ENCODE measurements around the gene CDH6. TPM values are rescaled to one million over a fixed set of nuclear protein-coding genes. Genes with fewer than 3 reads are reported as not detected.

CDH6 gene
- total and polyA plus RNA-seq, 2 of the 4 experiments (the other 2 are of a cell fraction), result 72.2 to 232 TPM

GRCh38 chr5:31229266-31229665 is 35.8 kb downstream of the CDH6 start:
- H2AK9ac ChIP-seq (replicated peaks; ENCODE audit: low read depth, low read length, poor library complexity), result no peak overlapping the region
- no peak overlapping the region for H2BK120ac ChIP-seq (ENCODE audit: low read depth, low read length)
- no peak overlapping the region for H3K4ac ChIP-seq (ENCODE audit: low read depth, low read length)
- H3K14ac ChIP-seq (replicated peaks; ENCODE audit: low read depth, low read length), result no peak overlapping the region
- no peak overlapping the region for H2AFZ ChIP-seq (replicated peaks; ENCODE audit: low read length, poor library complexity)
- H4K20me1 ChIP-seq (ENCODE audit: insufficient read depth, low read length), result peaks cover 3% of the 10 kb centered on the region; the same call in 1 of the 2 replicates
- H3K79me1 ChIP-seq (ENCODE audit: low read depth in 1 of 2, low read length in 2 of 2), result peaks cover 14 to 52% of the 10 kb centered on the region in 2 experiments
- H3K18ac ChIP-seq (ENCODE audit: low read depth, low read length), result no peak overlapping the region
- dilution Hi-C loops (cut with HindIII; ENCODE audit: low sequenced_read_pairs, unreplicated experiment), result no loop called here
- CTCF ChIA-PET, result no interaction called here
- peaks cover 8% of the 10 kb centered on the region for H3K9me3 ChIP-seq (ENCODE audit: control insufficient read depth, insufficient read depth, low read length)
- no peak overlapping the region for H3K4me3 ChIP-seq (ENCODE audit: insufficient read depth, low read depth, low read length)
- in situ Hi-C loops (cut with MboI; ENCODE audit: low sequenced_read_pairs), result no loop called here
- H3K4me1 ChIP-seq (ENCODE audit: control insufficient read depth, insufficient read depth, low read length), result peaks cover 8% of the 10 kb centered on the region
- H2AK5ac ChIP-seq (ENCODE audit: low read depth, low read length), result no peak overlapping the region; the same call in 1 of the 2 replicates
- H3K36me3 ChIP-seq (ENCODE audit: control insufficient read depth, insufficient read depth, low read length), result peaks cover 7% of the 10 kb centered on the region; the same call in 1 of the 2 replicates
- H3K9me1 ChIP-seq (ENCODE audit: insufficient read depth, low read length), result no peaks in the 10 kb centered on the region
- no peak overlapping the region for H3K4me2 ChIP-seq (ENCODE audit: low read depth, low read length)
- no peak overlapping the region for H3K56ac ChIP-seq (ENCODE audit: extremely low read depth, insufficient read depth, low read length)
- no peak overlapping the region for H3K23ac ChIP-seq (ENCODE audit: low read depth, low read length)
- no peak overlapping the region for H2BK15ac ChIP-seq (ENCODE audit: low read depth, low read length)
- POLR2A ChIA-PET (ENCODE audit: unreplicated experiment), result no interaction called here
- H3K27me3 ChIP-seq (ENCODE audit: control insufficient read depth, insufficient read depth, low read length), result no peaks in the 10 kb centered on the region
- no peak for ATAC-seq (ENCODE audit: low read depth)
- no peak for DNase-seq
- no peak overlapping the region for H2BK5ac ChIP-seq (ENCODE audit: low read depth, low read length, poor library complexity, severe bottlenecking)
- no peak overlapping the region for H3K27ac ChIP-seq (ENCODE audit: insufficient read depth, low read length)
- H4K5ac ChIP-seq (ENCODE audit: low read depth, low read length), result no peak overlapping the region; the same call in 1 of the 2 replicates
- no peak for TF ChIP-seq SMC3 (IDR thresholded peaks at IDR 0.05; ENCODE audit: low read depth, low read length)
- TF ChIP-seq CTCF (conservative IDR thresholded peaks at IDR 0.05; ENCODE audit: low read depth, low read length), result no peak
- no peak for TF ChIP-seq CHD1 (IDR thresholded peaks at IDR 0.05; ENCODE audit: low read depth, low read length)
- no peak for TF ChIP-seq RCOR1 (IDR thresholded peaks at IDR 0.05; ENCODE audit: insufficient replicate concordance, low read length)
- TF ChIP-seq ELK1 (IDR thresholded peaks at IDR 0.05; ENCODE audit: borderline replicate concordance, low read depth, low read length), result no peak
- TF ChIP-seq MAFK (IDR thresholded peaks at IDR 0.05; ENCODE audit: low read depth, low read length), result no peak
- TF ChIP-seq MXI1 (IDR thresholded peaks at IDR 0.05; ENCODE audit: borderline replicate concordance, low read depth, low read length), result no peak
- TF ChIP-seq USF2 (IDR thresholded peaks at IDR 0.05; ENCODE audit: low read depth, low read length), result no peak
- TF ChIP-seq NFE2L2 (IDR thresholded peaks at IDR 0.05; ENCODE audit: low read depth, low read length), result no peak
- no peak for TF ChIP-seq RAD21 (IDR thresholded peaks at IDR 0.05; ENCODE audit: low read length)
- TF ChIP-seq POLR2A (IDR thresholded peaks at IDR 0.05; ENCODE audit: low read depth, low read length), result no peak
- TF ChIP-seq MAZ (IDR thresholded peaks at IDR 0.05; ENCODE audit: borderline replicate concordance, low read depth, low read length), result no peak
- no peak for TF ChIP-seq RFX5 (IDR thresholded peaks at IDR 0.05; ENCODE audit: low read depth, low read length)
- no peak for TF ChIP-seq CEBPB (IDR thresholded peaks at IDR 0.05; ENCODE audit: low read depth, low read length)
- no peak for TF ChIP-seq FOS (IDR thresholded peaks at IDR 0.05; ENCODE audit: low read depth, low read length)
- TF ChIP-seq BHLHE40 (IDR thresholded peaks at IDR 0.05; ENCODE audit: low read depth, low read length), result no peak
- H3K9ac ChIP-seq (ENCODE audit: low read depth, low read length), result no peak overlapping the region
- intact Hi-C loops (cut with micrococcal nuclease), result no loop called here
- no peak overlapping the region for H4K91ac ChIP-seq (ENCODE audit: insufficient read depth, low read depth, low read length)
- no TSS peak for BruUV-seq (replicated peaks)
- WGBS, 2 experiments (ENCODE audit: extremely low coverage in 2 of 2, insufficient read length in 1 of 2), result no CpG with 5 or more reads among the region's 2 CpGs
- no peak overlapping the region for H4K8ac ChIP-seq (ENCODE audit: low read depth in 2 of 2, low read length in 2 of 2)
- no peak overlapping the region for H2BK20ac ChIP-seq (ENCODE audit: low read depth, low read length)

All from IMR-90 (cell line).